ENCODE results near the gene OTOGL.

DNA sequence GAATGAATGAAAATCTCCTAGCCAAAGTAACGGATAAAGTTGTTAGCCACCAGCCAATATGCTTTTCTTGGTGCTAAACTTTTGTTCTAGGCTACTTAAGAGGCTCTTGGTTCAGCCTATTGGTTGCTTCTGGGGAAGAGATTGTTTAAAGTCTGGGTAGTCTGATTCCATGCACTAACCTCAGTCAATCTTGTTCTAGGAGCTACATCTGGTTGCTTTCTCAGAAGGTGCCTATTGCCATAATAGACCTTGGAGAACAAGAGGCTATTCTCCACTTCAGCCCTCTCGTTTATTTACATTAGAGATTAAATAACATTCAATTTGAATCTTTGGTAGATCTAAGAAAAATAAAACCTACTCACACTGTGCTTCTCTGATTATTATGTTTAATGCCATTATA lies 40.8 kb upstream of the OTOGL start:
- TF ChIP-seq PPARA (CRISPR knock-in tag; IDR thresholded peaks at IDR 0.05; ENCODE audit: borderline replicate concordance) (no peak), ZC3H10 (CRISPR knock-in tag; IDR thresholded peaks at IDR 0.05) (no peak), ZNF565 (CRISPR knock-in tag; conservative IDR thresholded peaks at IDR 0.05; ENCODE audit: low read depth) (no peak), TOX (CRISPR knock-in tag; IDR thresholded peaks at IDR 0.05; ENCODE audit: borderline replicate concordance) (no peak)
- TF ChIP-seq, protein P1, sequence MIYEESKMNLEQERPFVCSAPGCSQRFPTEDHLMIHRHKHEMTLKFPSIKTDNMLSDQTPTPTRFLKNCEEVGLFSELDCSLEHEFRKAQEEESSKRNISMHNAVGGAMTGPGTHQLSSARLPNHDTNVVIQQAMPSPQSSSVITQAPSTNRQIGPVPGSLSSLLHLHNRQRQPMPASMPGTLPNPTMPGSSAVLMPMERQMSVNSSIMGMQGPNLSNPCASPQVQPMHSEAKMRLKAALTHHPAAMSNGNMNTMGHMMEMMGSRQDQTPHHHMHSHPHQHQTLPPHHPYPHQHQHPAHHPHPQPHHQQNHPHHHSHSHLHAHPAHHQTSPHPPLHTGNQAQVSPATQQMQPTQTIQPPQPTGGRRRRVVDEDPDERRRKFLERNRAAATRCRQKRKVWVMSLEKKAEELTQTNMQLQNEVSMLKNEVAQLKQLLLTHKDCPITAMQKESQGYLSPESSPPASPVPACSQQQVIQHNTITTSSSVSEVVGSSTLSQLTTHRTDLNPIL (CRISPR knock-in tag; IDR thresholded peaks at IDR 0.05; ENCODE audit: low read depth), result no peak
